Kidney (tissue), 14 donors: ENCODE measurements around the gene POR. TPM values are rescaled to one million over a fixed set of nuclear protein-coding genes. Genes with fewer than 3 reads are reported as not detected.

ENCODE experiments used
- DNase-seq, 5 donors: peaks; one replicate each; pipeline ENCODE4 v3.0.0-alpha.2; 2013 to 2020
- FAIRE-seq: peaks from 2 replicates; lab custom pipeline; 2012; peaks lifted over from hg19 to GRCh38; lab: Jason Lieb, UNC
- H3K27ac ChIP-seq, 2 donors: one replicate each; pipeline ENCODE4 v1.7.0; 2013; ENCODE audit warnings: low read depth in 2 of 2, low read length in 2 of 2, inconsistent platforms in 1 of 2
- H3K27me3 ChIP-seq: one replicate; pipeline ENCODE4 v1.7.1; 2013; ENCODE audit warnings: low read length, inconsistent platforms; ENCODE audit not compliant: control insufficient read depth, insufficient read depth
- H3K36me3 ChIP-seq, 3 donors: one replicate each; pipeline versions ENCODE4 v1.7.0 to v1.7.1; 2013; ENCODE audit warnings: low read length in 3 of 3, control low read depth in 1 of 3, inconsistent platforms in 1 of 3; ENCODE audit not compliant: insufficient read depth in 3 of 3, control insufficient read depth in 2 of 3
- H3K4me1 ChIP-seq, 3 donors: one replicate each; pipeline versions ENCODE4 v1.7.0 to v1.7.1; 2013; ENCODE audit warnings: low read length in 3 of 3, inconsistent platforms in 1 of 3, low read depth in 1 of 3; ENCODE audit not compliant: control insufficient read depth in 2 of 3, insufficient read depth in 2 of 3
- H3K4me3 ChIP-seq, 3 donors: one replicate each; pipeline versions ENCODE4 v1.7.0 to v1.8.1; 2013; ENCODE audit warnings: low read length in 3 of 3, control low read depth in 1 of 3, inconsistent platforms in 1 of 3
- H3K9ac ChIP-seq, 3 donors: one replicate each; pipeline versions ENCODE4 v1.7.0 to v1.7.1; 2013; ENCODE audit warnings: low read length in 3 of 3, control low read depth in 1 of 3, inconsistent platforms in 1 of 3
- H3K9me3 ChIP-seq, 3 donors: one replicate each; pipeline versions ENCODE4 v1.7.0 to v1.7.1; 2013; ENCODE audit warnings: low read length in 3 of 3, control low read depth in 1 of 3, inconsistent platforms in 1 of 3; ENCODE audit not compliant: control insufficient read depth in 2 of 3, insufficient read depth in 1 of 3
- intact Hi-C: fragments of 100-400 bp; cut with DNase I; formaldehyde crosslinking; loops from one replicate; pipeline ENCODE4 v1.11.1; 2022
- polyA plus RNA-seq: library from polyadenylated mRNA; stranded (reverse); fragments of 350-450 nt; fragmentation: Illumina TruSeq; extraction: RNeasy Lipid Tissue Mini Kit (QIAGEN cat#74804); gene quantifications from one replicate; pipeline ENCODE4 v1.2.3, GENCODE V29; 2014; ENCODE audit warnings: low read depth, low replicate concordance; ENCODE audit not compliant: insufficient read depth
- total RNA-seq: library from RNA; stranded (reverse); fragmentation: NEBNext Ultra II Directional; extraction: Animal tissue kit (Norgen Biotek cat#: 25700); gene quantifications from one replicate; pipeline ENCODE4 v1.2.1, GENCODE V29; 2021
- TF ChIP-seq, protein P1 (sequence below): IDR thresholded peaks from 3 replicates; pipeline ENCODE4 v1.5.1; 2012; ENCODE audit warnings: mild to moderate bottlenecking, moderate library complexity, borderline replicate concordance; ENCODE audit not compliant: insufficient read depth; ENCODE audit errors: extremely low read depth
- donor health status: control.
- donor health status: control.
- donor health status: control.
- donor health status: control.
- donor health status: control.
- donor health status: DM: yes; HTN: yes; CAD: no.
- donor health status: Normal renal cell carcinoma (clear cell type).

The POR gene
- total and polyA plus RNA-seq, 2 donors from 2014 or later: 122 to 130 TPM

- H3K27ac ChIP-seq: no peak overlapping the region
- H3K9ac ChIP-seq: no peak overlapping the region
- intact Hi-C loops: no loop called here
- no peaks in the 10 kb centered on the region for H3K27me3 ChIP-seq
- H3K4me3 ChIP-seq: no peak overlapping the region
- TF ChIP-seq, protein P1, sequence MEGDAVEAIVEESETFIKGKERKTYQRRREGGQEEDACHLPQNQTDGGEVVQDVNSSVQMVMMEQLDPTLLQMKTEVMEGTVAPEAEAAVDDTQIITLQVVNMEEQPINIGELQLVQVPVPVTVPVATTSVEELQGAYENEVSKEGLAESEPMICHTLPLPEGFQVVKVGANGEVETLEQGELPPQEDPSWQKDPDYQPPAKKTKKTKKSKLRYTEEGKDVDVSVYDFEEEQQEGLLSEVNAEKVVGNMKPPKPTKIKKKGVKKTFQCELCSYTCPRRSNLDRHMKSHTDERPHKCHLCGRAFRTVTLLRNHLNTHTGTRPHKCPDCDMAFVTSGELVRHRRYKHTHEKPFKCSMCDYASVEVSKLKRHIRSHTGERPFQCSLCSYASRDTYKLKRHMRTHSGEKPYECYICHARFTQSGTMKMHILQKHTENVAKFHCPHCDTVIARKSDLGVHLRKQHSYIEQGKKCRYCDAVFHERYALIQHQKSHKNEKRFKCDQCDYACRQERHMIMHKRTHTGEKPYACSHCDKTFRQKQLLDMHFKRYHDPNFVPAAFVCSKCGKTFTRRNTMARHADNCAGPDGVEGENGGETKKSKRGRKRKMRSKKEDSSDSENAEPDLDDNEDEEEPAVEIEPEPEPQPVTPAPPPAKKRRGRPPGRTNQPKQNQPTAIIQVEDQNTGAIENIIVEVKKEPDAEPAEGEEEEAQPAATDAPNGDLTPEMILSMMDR: no peak
- FAIRE-seq (no peak), DNase-seq (peak in 3 of 5 donors; percentile 32 to 65 (median 60))
- H3K36me3 ChIP-seq: peaks cover 0 to 5% (median 0%) of the 10 kb centered on the region in 3 donors
- H3K4me1 ChIP-seq: peaks cover 0 to 23% (median 13%) of the 10 kb centered on the region in 3 donors
- H3K9me3 ChIP-seq: no peaks in the 10 kb centered on the region
Measured at GRCh38 chr7:75921479-75921878, 6.5 kb downstream of the POR start.

GRCh38 chr7:75922966-75923603 lies 8.1 kb downstream of the POR start:
- Histone ChIP-seq H3K9ac (no peak overlapping the region), H3K27ac (no peak overlapping the region), H3K4me3 (no peak overlapping the region), H3K9me3 (no peaks in the 10 kb centered on the region), H3K36me3 (peaks cover 0 to 5% (median 0%) of the 10 kb centered on the region in 3 donors), H3K4me1 (peaks cover 0 to 23% (median 11%) of the 10 kb centered on the region in 3 donors), H3K27me3 (no peaks in the 10 kb centered on the region)
- FAIRE-seq (no peak), DNase-seq (no peak)
- TF ChIP-seq, protein P1: no peak
- intact Hi-C loops: no loop called here

- Histone ChIP-seq H3K27me3 (no peaks in the 10 kb centered on the region), H3K4me1 (peaks cover 0 to 18% (median 11%) of the 10 kb centered on the region in 3 donors), H3K9me3 (no peaks in the 10 kb centered on the region), H3K9ac (no peak overlapping the region), H3K36me3 (peaks cover 0 to 5% (median 0%) of the 10 kb centered on the region in 3 donors), H3K27ac (no peak overlapping the region), H3K4me3 (no peak overlapping the region)
- FAIRE-seq (no peak), DNase-seq (no peak)
- intact Hi-C loops: no loop called here
- TF ChIP-seq, protein P1: no peak
Measured at GRCh38 chr7:75924256-75924655, 9.3 kb downstream of the POR start.
